BE2C (cell line): ENCODE measurements around the gene HRH1.
A peak's percentile ranks its signal among the peaks of the same experiment; 100 is the strongest.

Source experiments
- DNase-seq: peaks from one replicate; pipeline ENCODE4 v3.0.0-alpha.2; 2020
- H3K27me3 ChIP-seq: fragments of 250-450 bp; sonication (Bioruptor Pico); 2 replicates; pipeline ENCODE4 v1.5.1; 2020; ENCODE audit warnings: mild to moderate bottlenecking
- H3K36me3 ChIP-seq: fragments of 250-450 bp; sonication (Bioruptor Pico); 2 replicates; pipeline ENCODE4 v1.5.1; 2020; ENCODE audit warnings: mild to moderate bottlenecking
- H3K4me1 ChIP-seq: fragments of 250-450 bp; sonication (Bioruptor Pico); 2 replicates; pipeline ENCODE4 v1.5.1; 2020
- H3K4me3 ChIP-seq: 2 replicates; pipeline ENCODE4 v1.5.1; 2011; ENCODE audit warnings: low read depth, low read length
- H3K9me3 ChIP-seq: fragments of 250-450 bp; sonication (Bioruptor Pico); 2 replicates; pipeline ENCODE4 v1.5.1; 2020
- CTCF ChIP-seq: IDR thresholded peaks from 2 replicates; pipeline ENCODE4 v1.5.1; 2012; ENCODE audit warnings: mild to moderate bottlenecking, low read depth, low read length

The HRH1 gene

DNA sequence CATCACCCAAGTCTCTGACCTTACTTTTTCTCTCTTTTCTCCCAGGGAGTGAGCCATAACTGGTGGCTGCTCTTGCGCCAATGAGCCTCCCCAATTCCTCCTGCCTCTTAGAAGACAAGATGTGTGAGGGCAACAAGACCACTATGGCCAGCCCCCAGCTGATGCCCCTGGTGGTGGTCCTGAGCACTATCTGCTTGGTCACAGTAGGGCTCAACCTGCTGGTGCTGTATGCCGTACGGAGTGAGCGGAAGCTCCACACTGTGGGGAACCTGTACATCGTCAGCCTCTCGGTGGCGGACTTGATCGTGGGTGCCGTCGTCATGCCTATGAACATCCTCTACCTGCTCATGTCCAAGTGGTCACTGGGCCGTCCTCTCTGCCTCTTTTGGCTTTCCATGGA is 104.7 kb downstream of the HRH1 start:
- TF ChIP-seq CTCF = no peak
- Histone ChIP-seq H3K36me3 (no peaks in the 10 kb centered on the region), H3K27me3 (no peaks in the 10 kb centered on the region), H3K4me1 (no peaks in the 10 kb centered on the region), H3K9me3 (no peaks in the 10 kb centered on the region), H3K4me3 (no peak overlapping the region)
- DNase-seq = no peak

GRCh38 chr3:11260460-11260859 is 106.2 kb downstream of the HRH1 start:
- Histone ChIP-seq H3K36me3 (no peaks in the 10 kb centered on the region), H3K27me3 (no peaks in the 10 kb centered on the region), H3K4me3 (no peak overlapping the region), H3K4me1 (no peaks in the 10 kb centered on the region), H3K9me3 (no peaks in the 10 kb centered on the region)
- TF ChIP-seq CTCF = no peak
- DNase-seq = no peak

DNA sequence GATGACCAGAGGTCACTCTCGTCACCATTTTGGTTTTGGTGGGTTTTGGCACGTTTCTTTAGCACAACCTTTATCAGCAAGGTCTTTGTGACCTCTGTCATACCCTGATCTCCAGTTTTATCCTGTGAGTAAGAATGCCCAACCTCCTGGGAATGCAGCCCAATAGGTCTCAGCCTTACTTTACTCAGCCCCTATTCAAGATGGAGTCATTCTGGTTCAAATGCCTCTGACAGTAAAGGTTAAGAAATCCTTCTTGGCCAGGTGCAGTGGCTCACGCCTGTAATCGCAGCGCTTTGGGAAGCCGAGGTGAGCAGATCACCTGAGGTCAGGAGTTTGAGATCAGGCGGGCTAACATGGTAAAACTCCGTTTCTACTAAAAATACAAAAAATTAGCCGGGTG is 114.7 kb downstream of the HRH1 start:
- H3K36me3 ChIP-seq = no peaks in the 10 kb centered on the region
- no peaks in the 10 kb centered on the region for H3K9me3 ChIP-seq
- no peaks in the 10 kb centered on the region for H3K27me3 ChIP-seq
- no peak for DNase-seq
- H3K4me1 ChIP-seq = no peaks in the 10 kb centered on the region
- TF ChIP-seq CTCF = no peak
- H3K4me3 ChIP-seq = no peak overlapping the region

DNA sequence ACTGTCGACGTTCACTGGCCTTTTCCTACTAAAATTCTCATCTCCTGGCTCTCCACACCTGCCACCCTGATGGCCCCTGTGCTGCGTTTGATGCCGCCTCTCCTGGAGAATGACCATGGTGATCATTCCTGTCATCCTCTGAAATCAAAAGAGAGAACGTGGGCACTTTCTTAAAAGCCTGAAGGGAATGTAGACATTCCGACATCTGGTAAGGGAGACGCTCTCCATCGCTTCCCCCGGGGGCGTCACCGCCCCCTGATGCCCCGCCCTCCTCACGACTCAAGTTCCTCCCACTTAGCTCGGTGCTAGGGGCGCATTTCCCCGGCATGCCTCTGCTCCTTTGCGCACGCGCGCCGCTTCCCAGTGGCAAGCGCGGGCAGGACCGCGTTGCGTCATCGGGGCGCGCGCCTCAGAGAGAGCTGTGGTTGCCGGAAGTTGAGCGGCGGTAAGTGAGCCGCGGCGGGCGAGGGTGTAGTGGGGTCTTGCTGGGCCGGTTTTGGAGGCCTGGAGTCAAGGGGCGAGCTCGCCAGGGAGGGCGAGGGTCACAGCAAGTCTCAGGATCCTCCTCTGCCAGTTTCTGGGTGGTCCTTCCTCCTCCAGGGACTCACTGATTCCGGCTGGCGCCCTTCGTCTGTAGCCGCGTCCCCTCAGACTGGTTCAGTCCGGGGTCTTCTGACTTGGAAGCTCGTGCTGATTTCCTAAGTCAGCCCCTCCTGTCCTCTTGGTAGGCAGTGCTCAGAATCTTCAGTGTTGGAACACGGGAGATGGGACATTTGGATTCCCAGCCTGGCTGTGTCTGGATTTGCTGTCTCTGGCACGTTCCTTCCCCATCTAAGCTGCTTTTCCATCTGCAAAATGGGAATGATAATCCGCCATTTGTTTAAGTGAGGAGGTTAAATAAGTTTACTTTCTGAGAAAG is 118.0 kb downstream of the HRH1 start, which contains the start of gene ATG7:
Gene ATG7, plus strand, starts transcription at position 412 of the 919 bp plus-strand sequence. CDS start 26,299 bp downstream, outside the sequence.
- DNase-seq = peak; percentile 91

DNA sequence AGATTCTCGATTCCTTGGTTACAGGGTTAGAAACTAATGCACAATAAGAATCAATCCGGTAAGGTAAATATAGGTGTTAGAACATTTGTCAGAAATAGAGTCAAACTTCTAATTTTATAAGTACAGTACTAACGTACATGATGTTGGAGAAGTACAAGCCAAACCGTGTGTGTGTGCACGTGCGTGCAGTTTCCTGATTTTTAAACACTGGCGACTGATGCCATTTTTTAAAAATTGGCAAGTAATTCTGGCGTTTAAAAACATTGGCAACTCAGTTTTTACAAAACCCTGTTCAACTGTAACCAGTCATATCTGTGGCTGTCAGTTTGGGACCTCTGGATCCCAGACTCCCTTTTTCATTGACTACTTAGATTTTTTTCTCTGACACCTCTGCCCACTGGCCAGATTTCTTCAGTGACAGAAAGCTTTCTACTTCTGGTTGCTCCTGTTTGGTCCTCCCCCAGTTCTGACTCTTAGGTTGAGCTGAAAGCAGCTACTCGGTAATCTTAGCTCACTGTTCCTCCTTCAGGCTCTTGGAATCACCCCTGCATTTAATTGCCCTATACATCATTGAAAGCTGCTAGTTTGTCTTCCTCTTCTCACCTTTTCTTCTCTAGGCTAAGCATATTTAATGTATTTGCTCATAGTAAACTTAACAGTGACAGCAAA is 118.7 kb downstream of the HRH1 start:
- no peak for TF ChIP-seq CTCF
- Histone ChIP-seq H3K36me3 (no peaks in the 10 kb centered on the region), H3K4me3 (peak overlapping the region; percentile 95), H3K4me1 (no peaks in the 10 kb centered on the region), H3K27me3 (no peaks in the 10 kb centered on the region), H3K9me3 (no peaks in the 10 kb centered on the region)
- no peak for DNase-seq

More for the DNA sequence above, 118.0 kb downstream of the HRH1 start, which contains the start of gene ATG7:
- H3K36me3 ChIP-seq = no peaks in the 10 kb centered on the region
- H3K27me3 ChIP-seq = no peaks in the 10 kb centered on the region
- TF ChIP-seq CTCF = no peak
- peak within 1 kb of the TSS; percentile 95 for H3K4me3 ChIP-seq
- H3K4me1 ChIP-seq = no peaks in the 10 kb centered on the region
- no peaks in the 10 kb centered on the region for H3K9me3 ChIP-seq
